Endothelial cell (in vitro differentiated cells): ENCODE results near the gene SYTL1. TPM values are rescaled to one million over a fixed set of nuclear protein-coding genes. Genes with fewer than 3 reads are reported as not detected.

Experiments used
- DNase-seq: peaks from one replicate; pipeline ENCODE4 v3.0.0; 2021; ENCODE audit warnings: low spot score
- H3K27ac Mint-ChIP-seq: one replicate; pipeline ENCODE4 v1.8.0; 2021; ENCODE audit warnings: mixed read lengths, inconsistent platforms; ENCODE audit not compliant: unreplicated experiment
- H3K27me3 Mint-ChIP-seq: one replicate; pipeline ENCODE4 v1.8.0; 2021; ENCODE audit warnings: mild to moderate bottlenecking, moderate library complexity, mixed read lengths, inconsistent platforms; ENCODE audit not compliant: unreplicated experiment
- H3K36me3 Mint-ChIP-seq: one replicate; pipeline ENCODE4 v1.8.0; 2021; ENCODE audit warnings: mild to moderate bottlenecking, low read depth, mixed read lengths, inconsistent platforms; ENCODE audit not compliant: unreplicated experiment
- H3K4me1 Mint-ChIP-seq: one replicate; pipeline ENCODE4 v1.8.0; 2021; ENCODE audit warnings: mild to moderate bottlenecking, mixed read lengths, inconsistent platforms; ENCODE audit not compliant: unreplicated experiment
- H3K4me3 Mint-ChIP-seq: one replicate; pipeline ENCODE4 v1.8.0; 2021; ENCODE audit warnings: mild to moderate bottlenecking, mixed read lengths, inconsistent platforms; ENCODE audit not compliant: unreplicated experiment
- H3K9me3 Mint-ChIP-seq: one replicate; pipeline ENCODE4 v1.8.0; 2021; ENCODE audit warnings: mixed read lengths, inconsistent platforms; ENCODE audit not compliant: unreplicated experiment
- CTCF ChIP-seq: fragments of 200-600 bp; sonication (generic); IDR thresholded peaks from one replicate; pipeline ENCODE4 v1.5.0; 2021; ENCODE audit warnings: antibody characterized with exemption; ENCODE audit not compliant: unreplicated experiment
- total RNA-seq: library from RNA; stranded (reverse); fragmentation: NEBNext Ultra II Directional; extraction: Animal tissue kit (Norgen Biotek cat#: 25700); gene quantifications from one replicate; pipeline ENCODE4 v1.2.1, GENCODE V29; 2021; ENCODE audit not compliant: unreplicated experiment

The SYTL1 gene
- total RNA-seq, 1 donor from 2014 or later: 1.3 TPM

- Mint-ChIP-seq H3K9me3 (no peaks in the 10 kb centered on the region), H3K27me3 (peaks cover 21% of the 10 kb centered on the region), H3K4me3 (peak overlapping the region; percentile 87), H3K27ac (no peak overlapping the region), H3K36me3 (peaks cover 32% of the 10 kb centered on the region), H3K4me1 (peaks cover 12% of the 10 kb centered on the region)
- no peak for DNase-seq
- TF ChIP-seq CTCF: no peak
Measured at GRCh38 chr1:27359822-27360158, 18.0 kb downstream of the SYTL1 start.

GRCh38 chr1:27360159-27361043, 18.6 kb downstream of the SYTL1 start:
- Mint-ChIP-seq H3K36me3 (peaks cover 30% of the 10 kb centered on the region), H3K27ac (no peak overlapping the region), H3K4me1 (peaks cover 18% of the 10 kb centered on the region), H3K27me3 (peaks cover 23% of the 10 kb centered on the region), H3K9me3 (no peaks in the 10 kb centered on the region), H3K4me3 (peak overlapping the region; percentile 87)
- no peak for DNase-seq
- TF ChIP-seq CTCF: no peak

- H3K4me1 Mint-ChIP-seq: peaks cover 18% of the 10 kb centered on the region
- peaks cover 26% of the 10 kb centered on the region for H3K36me3 Mint-ChIP-seq
- H3K9me3 Mint-ChIP-seq: no peaks in the 10 kb centered on the region
- no peak overlapping the region for H3K4me3 Mint-ChIP-seq
- TF ChIP-seq CTCF: no peak
- no peak for DNase-seq
- no peak overlapping the region for H3K27ac Mint-ChIP-seq
- H3K27me3 Mint-ChIP-seq: peaks cover 23% of the 10 kb centered on the region
Measured at GRCh38 chr1:27361044-27361402, 19.2 kb downstream of the SYTL1 start.

- no peak for DNase-seq
- no peak overlapping the region for H3K27ac Mint-ChIP-seq
- no peaks in the 10 kb centered on the region for H3K9me3 Mint-ChIP-seq
- peaks cover 18% of the 10 kb centered on the region for H3K4me1 Mint-ChIP-seq
- no peak for TF ChIP-seq CTCF
- peaks cover 23% of the 10 kb centered on the region for H3K27me3 Mint-ChIP-seq
- no peak overlapping the region for H3K4me3 Mint-ChIP-seq
- peaks cover 26% of the 10 kb centered on the region for H3K36me3 Mint-ChIP-seq
Measured at GRCh38 chr1:27361553-27361952, 19.7 kb downstream of the SYTL1 start.

- Mint-ChIP-seq H3K36me3 (peaks cover 16% of the 10 kb centered on the region), H3K27ac (no peak overlapping the region), H3K27me3 (peaks cover 21% of the 10 kb centered on the region), H3K9me3 (no peaks in the 10 kb centered on the region), H3K4me1 (peaks cover 27% of the 10 kb centered on the region), H3K4me3 (peak overlapping the region; percentile 77)
- no peak for TF ChIP-seq CTCF
- no peak for DNase-seq
Measured at GRCh38 chr1:27363766-27364695, 22.2 kb downstream of the SYTL1 start.
